ENCODE measurements around the gene PPP1R14D.

DNA sequence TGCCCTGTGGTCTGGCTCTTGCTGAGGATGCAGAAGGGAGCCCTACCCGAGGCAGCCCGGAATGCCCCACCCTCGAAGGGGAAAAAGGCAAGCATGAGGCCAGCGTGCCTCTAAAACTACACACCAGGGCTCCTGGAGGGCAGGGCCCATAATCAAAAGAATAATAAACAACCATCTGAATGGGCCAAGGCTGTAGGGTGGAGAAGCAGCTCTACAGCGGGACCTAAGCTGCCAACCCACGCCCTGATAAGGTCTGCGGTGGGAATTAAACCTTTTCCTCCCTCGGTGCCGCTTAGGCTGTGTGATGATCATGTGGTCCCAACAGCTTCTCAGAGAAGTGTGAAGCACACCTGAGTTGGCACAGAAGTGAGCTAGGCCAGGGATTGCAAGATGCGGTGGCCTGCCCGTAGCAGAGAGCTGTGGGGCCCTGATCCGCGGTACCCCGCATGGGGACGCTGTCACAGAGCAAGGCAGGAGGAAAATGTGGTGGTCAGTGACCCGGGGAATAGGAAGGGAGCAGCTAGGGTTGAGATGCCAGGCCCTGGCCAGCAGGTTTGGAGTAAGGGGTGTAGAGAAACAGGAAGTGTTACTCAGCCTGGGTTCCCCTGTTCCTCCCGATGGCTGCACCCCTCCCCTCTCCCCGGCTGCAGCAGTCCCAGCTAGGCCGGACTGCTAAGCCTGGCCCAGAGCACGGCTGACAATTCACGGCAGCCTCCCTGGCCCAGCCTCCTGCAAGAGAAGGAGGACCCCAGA, 59.8 kb downstream of the PPP1R14D start:
- TF ChIP-seq, protein P1, sequence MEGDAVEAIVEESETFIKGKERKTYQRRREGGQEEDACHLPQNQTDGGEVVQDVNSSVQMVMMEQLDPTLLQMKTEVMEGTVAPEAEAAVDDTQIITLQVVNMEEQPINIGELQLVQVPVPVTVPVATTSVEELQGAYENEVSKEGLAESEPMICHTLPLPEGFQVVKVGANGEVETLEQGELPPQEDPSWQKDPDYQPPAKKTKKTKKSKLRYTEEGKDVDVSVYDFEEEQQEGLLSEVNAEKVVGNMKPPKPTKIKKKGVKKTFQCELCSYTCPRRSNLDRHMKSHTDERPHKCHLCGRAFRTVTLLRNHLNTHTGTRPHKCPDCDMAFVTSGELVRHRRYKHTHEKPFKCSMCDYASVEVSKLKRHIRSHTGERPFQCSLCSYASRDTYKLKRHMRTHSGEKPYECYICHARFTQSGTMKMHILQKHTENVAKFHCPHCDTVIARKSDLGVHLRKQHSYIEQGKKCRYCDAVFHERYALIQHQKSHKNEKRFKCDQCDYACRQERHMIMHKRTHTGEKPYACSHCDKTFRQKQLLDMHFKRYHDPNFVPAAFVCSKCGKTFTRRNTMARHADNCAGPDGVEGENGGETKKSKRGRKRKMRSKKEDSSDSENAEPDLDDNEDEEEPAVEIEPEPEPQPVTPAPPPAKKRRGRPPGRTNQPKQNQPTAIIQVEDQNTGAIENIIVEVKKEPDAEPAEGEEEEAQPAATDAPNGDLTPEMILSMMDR (IDR thresholded peaks at IDR 0.05) = no peak
- TF ChIP-seq POLR2AphosphoS5 (IDR thresholded peaks at IDR 0.05) = no peak
- TF ChIP-seq POLR2A (IDR thresholded peaks at IDR 0.05) = no peak
